ENCODE results near the gene KRTAP10-12. TPM values are rescaled to one million over a fixed set of nuclear protein-coding genes. Genes with fewer than 3 reads are reported as not detected.

KRTAP10-12 gene
- total RNA-seq, 2 experiments from 2014 or later = not detected

GRCh38 chr21:44649521-44650100 lies 47.4 kb upstream of the KRTAP10-12 start:
- intact Hi-C loops (cut with DNase I, micrococcal nuclease) = loop anchor here in 1 of 2 experiments (5.0 kb wide), 1 partner anchor 32 kb away; no protein-coding TSS in a partner anchor
- Mint-ChIP-seq H3K27ac (no peak overlapping the region), H3K4me1 (ENCODE audit: low read depth) (peaks cover 15% of the 10 kb centered on the region), H3K36me3 (ENCODE audit: low read depth) (peaks cover 8% of the 10 kb centered on the region), H3K27me3 (no peaks in the 10 kb centered on the region), H3K9me3 (peaks cover 8% of the 10 kb centered on the region), H3K4me3 (no peak overlapping the region)
- ATAC-seq (ENCODE audit: poor library complexity) (no peak), DNase-seq (peak in 1 of 14 experiments; percentile 5)
- POLR2A ChIA-PET = no interaction called here
- TF ChIP-seq, protein P1, sequence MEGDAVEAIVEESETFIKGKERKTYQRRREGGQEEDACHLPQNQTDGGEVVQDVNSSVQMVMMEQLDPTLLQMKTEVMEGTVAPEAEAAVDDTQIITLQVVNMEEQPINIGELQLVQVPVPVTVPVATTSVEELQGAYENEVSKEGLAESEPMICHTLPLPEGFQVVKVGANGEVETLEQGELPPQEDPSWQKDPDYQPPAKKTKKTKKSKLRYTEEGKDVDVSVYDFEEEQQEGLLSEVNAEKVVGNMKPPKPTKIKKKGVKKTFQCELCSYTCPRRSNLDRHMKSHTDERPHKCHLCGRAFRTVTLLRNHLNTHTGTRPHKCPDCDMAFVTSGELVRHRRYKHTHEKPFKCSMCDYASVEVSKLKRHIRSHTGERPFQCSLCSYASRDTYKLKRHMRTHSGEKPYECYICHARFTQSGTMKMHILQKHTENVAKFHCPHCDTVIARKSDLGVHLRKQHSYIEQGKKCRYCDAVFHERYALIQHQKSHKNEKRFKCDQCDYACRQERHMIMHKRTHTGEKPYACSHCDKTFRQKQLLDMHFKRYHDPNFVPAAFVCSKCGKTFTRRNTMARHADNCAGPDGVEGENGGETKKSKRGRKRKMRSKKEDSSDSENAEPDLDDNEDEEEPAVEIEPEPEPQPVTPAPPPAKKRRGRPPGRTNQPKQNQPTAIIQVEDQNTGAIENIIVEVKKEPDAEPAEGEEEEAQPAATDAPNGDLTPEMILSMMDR (IDR thresholded peaks at IDR 0.05) = no peak
- Histone ChIP-seq H3K4me1 (ENCODE audit: insufficient read depth, low read length) (peaks cover 14% of the 10 kb centered on the region), H3K4me3 (ENCODE audit: low read length) (no peak overlapping the region), H3K27me3 (ENCODE audit: control insufficient read depth in 1 of 2, insufficient read depth in 2 of 2, low read length in 2 of 2) (no peaks in the 10 kb centered on the region), H3K9me3 (ENCODE audit: control insufficient read depth in 1 of 2, insufficient read depth in 1 of 2, low read length in 2 of 2) (peaks cover 5 to 25% of the 10 kb centered on the region in 2 experiments), H3K27ac (ENCODE audit: low read depth in 1 of 2, low read length in 2 of 2) (no peak overlapping the region), H3K36me3 (ENCODE audit: insufficient read depth, low read length) (no peaks in the 10 kb centered on the region)
- CTCF ChIA-PET = no interaction called here

GRCh38 chr21:44650265-44650972 lies 46.6 kb upstream of the KRTAP10-12 start:
- Mint-ChIP-seq H3K27me3 (no peaks in the 10 kb centered on the region), H3K27ac (no peak overlapping the region), H3K36me3 (ENCODE audit: low read depth) (peaks cover 8% of the 10 kb centered on the region), H3K9me3 (peaks cover 4% of the 10 kb centered on the region), H3K4me1 (ENCODE audit: low read depth) (peaks cover 17% of the 10 kb centered on the region), H3K4me3 (no peak overlapping the region)
- Histone ChIP-seq H3K27me3 (ENCODE audit: control insufficient read depth in 1 of 2, insufficient read depth in 2 of 2, low read length in 2 of 2) (no peaks in the 10 kb centered on the region), H3K4me1 (ENCODE audit: insufficient read depth, low read length) (peaks cover 22% of the 10 kb centered on the region), H3K36me3 (ENCODE audit: insufficient read depth, low read length) (no peaks in the 10 kb centered on the region), H3K4me3 (ENCODE audit: low read length) (no peak overlapping the region), H3K9me3 (ENCODE audit: control insufficient read depth in 1 of 2, insufficient read depth in 1 of 2, low read length in 2 of 2) (peaks cover 0 to 27% of the 10 kb centered on the region in 2 experiments), H3K27ac (ENCODE audit: low read depth in 1 of 2, low read length in 2 of 2) (no peak overlapping the region)
- TF ChIP-seq, protein P1 (IDR thresholded peaks at IDR 0.05) = no peak
- CTCF ChIA-PET = no interaction called here
- POLR2A ChIA-PET = no interaction called here
- intact Hi-C loops (cut with DNase I, micrococcal nuclease) = loop anchor here in 1 of 2 experiments (5.0 kb wide), 1 partner anchor 33 kb away; no protein-coding TSS in a partner anchor
- peak in 1 of 14 experiments; percentile 8 for DNase-seq
- ATAC-seq (ENCODE audit: poor library complexity) = no peak

GRCh38 chr21:44650973-44651675 lies 45.8 kb upstream of the KRTAP10-12 start:
- CTCF ChIA-PET = interaction anchor here (0.7 kb wide), 1 partner anchor 129 kb away, joined by 4 read pairs; no protein-coding TSS in a partner anchor

More at GRCh38 chr21:44650973-44651675, 45.8 kb upstream of the KRTAP10-12 start:
- POLR2A ChIA-PET = no interaction called here
- Histone ChIP-seq H3K27ac (ENCODE audit: low read depth in 1 of 2, low read length in 2 of 2) (no peak overlapping the region), H3K27me3 (ENCODE audit: control insufficient read depth in 1 of 2, insufficient read depth in 2 of 2, low read length in 2 of 2) (no peaks in the 10 kb centered on the region), H3K36me3 (ENCODE audit: insufficient read depth, low read length) (no peaks in the 10 kb centered on the region), H3K4me1 (ENCODE audit: insufficient read depth, low read length) (peaks cover 29% of the 10 kb centered on the region), H3K4me3 (ENCODE audit: low read length) (no peak overlapping the region), H3K9me3 (ENCODE audit: control insufficient read depth in 1 of 2, insufficient read depth in 1 of 2, low read length in 2 of 2) (peaks cover 4 to 29% of the 10 kb centered on the region in 2 experiments)
- Mint-ChIP-seq H3K27ac (no peak overlapping the region), H3K4me1 (ENCODE audit: low read depth) (peaks cover 19% of the 10 kb centered on the region), H3K9me3 (peaks cover 4% of the 10 kb centered on the region), H3K36me3 (ENCODE audit: low read depth) (peaks cover 11% of the 10 kb centered on the region), H3K27me3 (no peaks in the 10 kb centered on the region), H3K4me3 (no peak overlapping the region)
- intact Hi-C loops (cut with DNase I, micrococcal nuclease) = loop anchor here in 1 of 2 experiments (5.0 kb wide), 1 partner anchor 34 kb away; no protein-coding TSS in a partner anchor
- peak in 1 of 14 experiments; percentile 3 for DNase-seq
- no peak for ATAC-seq (ENCODE audit: poor library complexity)
- TF ChIP-seq, protein P1 (IDR thresholded peaks at IDR 0.05) = no peak

Measured in CD4-positive, alpha-beta T cell (primary cell).